Right atrium auricular region (tissue), 2 donors: ENCODE measurements around the gene ADGRG7. TPM values are rescaled to one million over a fixed set of nuclear protein-coding genes. Genes with fewer than 3 reads are reported as not detected.
A peak's percentile ranks its signal among the peaks of the same experiment; 100 is the strongest.
"Not testable (repeated sequence)": the region's sequence is repeated elsewhere in the genome, so short reads cannot be mapped to it uniquely, and the experiment has no call there.

Source experiments
- DNase-seq: peaks from one replicate; pipeline ENCODE4 v3.0.0-alpha.2; 2019; ENCODE audit warnings: low spot score
- H3K27ac ChIP-seq, 2 donors: fragments of 200-600 bp; sonication (generic); 1 replicate in 1 of 2; 2 replicates in 1 of 2; pipeline ENCODE4 v1.5.1; 2016 to 2019
- H3K27me3 ChIP-seq, 2 donors: fragments of 200-600 bp; sonication (generic); one replicate each; pipeline versions ENCODE4 v1.5.1 to v1.6.0; 2017 to 2019
- H3K36me3 ChIP-seq: fragments of 200-600 bp; sonication (generic); one replicate; pipeline ENCODE4 v1.5.1; 2016
- H3K4me1 ChIP-seq, 2 donors: fragments of 200-600 bp; sonication (generic); one replicate each; pipeline versions ENCODE4 v1.5.1 to v1.6.0; 2017 to 2019
- H3K4me3 ChIP-seq, 2 donors: fragments of 200-600 bp; sonication (generic); 1 replicate in 1 of 2; 2 replicates in 1 of 2; pipeline ENCODE4 v1.5.1; 2017 to 2019; ENCODE audit warnings: mild to moderate bottlenecking in 1 of 2, moderate library complexity in 1 of 2
- H3K9me3 ChIP-seq, 2 donors: fragments of 200-600 bp; sonication (generic); one replicate each; pipeline ENCODE4 v1.5.1; 2019
- total RNA-seq, 2 donors: library from RNA; depleted of rRNA; stranded (reverse); fragments of >200 nt; gene quantifications; one replicate each; pipeline ENCODE4 v1.1.0, GENCODE V29; 2016
- TF ChIP-seq, protein P1 (sequence below), 2 donors: fragments of 200-600 bp; sonication (generic); IDR thresholded peaks; one replicate each; pipeline ENCODE4 v1.5.1; 2019; ENCODE audit warnings: antibody characterized with exemption in 2 of 2

Gene ADGRG7
- total RNA-seq, 2 donors from 2014 or later: not detected

DNA sequence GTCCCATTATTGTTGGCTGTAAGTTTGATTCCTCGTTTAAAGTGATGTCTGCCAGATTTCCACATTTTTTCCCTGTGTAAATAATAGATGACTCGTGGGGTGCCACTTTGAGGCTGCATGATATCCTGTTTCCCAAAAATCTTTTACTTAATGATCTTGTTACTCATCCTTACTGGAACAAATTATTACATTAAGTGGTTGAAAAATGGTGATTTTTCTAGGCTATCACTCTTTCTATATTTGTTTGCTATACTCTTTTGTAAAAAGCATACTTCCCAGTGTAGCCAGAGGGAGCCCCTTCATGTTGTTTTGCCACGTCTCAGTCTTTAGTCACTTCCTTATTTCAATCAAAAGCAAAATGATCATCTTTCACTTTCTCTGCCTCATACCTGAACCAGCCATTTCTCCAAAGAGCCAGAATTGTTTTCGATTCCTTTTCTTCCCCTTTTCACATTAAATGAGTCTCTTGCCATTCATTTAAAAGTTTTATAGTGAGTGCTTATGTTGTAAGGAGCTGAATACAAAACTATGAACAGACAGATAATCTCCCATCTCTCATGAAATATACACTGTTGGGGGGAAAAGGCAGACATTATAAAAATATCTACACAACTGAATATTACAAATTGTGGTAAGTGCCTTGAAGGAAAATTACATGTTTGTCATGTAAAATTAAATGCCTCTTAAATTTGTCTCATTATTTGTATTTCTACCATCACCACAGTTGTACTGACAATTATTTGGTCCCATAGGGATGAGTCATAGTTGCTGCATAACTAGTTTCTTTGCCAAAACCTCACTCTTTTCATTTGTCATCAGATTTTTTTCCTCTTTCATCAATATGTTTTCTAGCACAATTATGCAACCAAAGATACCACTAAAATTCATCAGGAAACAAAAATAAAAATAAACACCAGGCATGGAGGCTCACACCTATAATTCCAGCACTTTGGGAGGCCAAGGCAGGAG is 41.5 kb downstream of the ADGRG7 start:
- TF ChIP-seq, protein P1, sequence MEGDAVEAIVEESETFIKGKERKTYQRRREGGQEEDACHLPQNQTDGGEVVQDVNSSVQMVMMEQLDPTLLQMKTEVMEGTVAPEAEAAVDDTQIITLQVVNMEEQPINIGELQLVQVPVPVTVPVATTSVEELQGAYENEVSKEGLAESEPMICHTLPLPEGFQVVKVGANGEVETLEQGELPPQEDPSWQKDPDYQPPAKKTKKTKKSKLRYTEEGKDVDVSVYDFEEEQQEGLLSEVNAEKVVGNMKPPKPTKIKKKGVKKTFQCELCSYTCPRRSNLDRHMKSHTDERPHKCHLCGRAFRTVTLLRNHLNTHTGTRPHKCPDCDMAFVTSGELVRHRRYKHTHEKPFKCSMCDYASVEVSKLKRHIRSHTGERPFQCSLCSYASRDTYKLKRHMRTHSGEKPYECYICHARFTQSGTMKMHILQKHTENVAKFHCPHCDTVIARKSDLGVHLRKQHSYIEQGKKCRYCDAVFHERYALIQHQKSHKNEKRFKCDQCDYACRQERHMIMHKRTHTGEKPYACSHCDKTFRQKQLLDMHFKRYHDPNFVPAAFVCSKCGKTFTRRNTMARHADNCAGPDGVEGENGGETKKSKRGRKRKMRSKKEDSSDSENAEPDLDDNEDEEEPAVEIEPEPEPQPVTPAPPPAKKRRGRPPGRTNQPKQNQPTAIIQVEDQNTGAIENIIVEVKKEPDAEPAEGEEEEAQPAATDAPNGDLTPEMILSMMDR (IDR thresholded peaks at IDR 0.05): no peak
- no peaks in the 10 kb centered on the region for H3K36me3 ChIP-seq
- H3K27me3 ChIP-seq: no peaks in the 10 kb centered on the region
- H3K27ac ChIP-seq: peak overlapping the region in 1 of 2 donors; percentile 26
- H3K9me3 ChIP-seq: no peaks in the 10 kb centered on the region
- H3K4me3 ChIP-seq: no peak overlapping the region
- DNase-seq: no peak
- H3K4me1 ChIP-seq: no peaks in the 10 kb centered on the region

DNA sequence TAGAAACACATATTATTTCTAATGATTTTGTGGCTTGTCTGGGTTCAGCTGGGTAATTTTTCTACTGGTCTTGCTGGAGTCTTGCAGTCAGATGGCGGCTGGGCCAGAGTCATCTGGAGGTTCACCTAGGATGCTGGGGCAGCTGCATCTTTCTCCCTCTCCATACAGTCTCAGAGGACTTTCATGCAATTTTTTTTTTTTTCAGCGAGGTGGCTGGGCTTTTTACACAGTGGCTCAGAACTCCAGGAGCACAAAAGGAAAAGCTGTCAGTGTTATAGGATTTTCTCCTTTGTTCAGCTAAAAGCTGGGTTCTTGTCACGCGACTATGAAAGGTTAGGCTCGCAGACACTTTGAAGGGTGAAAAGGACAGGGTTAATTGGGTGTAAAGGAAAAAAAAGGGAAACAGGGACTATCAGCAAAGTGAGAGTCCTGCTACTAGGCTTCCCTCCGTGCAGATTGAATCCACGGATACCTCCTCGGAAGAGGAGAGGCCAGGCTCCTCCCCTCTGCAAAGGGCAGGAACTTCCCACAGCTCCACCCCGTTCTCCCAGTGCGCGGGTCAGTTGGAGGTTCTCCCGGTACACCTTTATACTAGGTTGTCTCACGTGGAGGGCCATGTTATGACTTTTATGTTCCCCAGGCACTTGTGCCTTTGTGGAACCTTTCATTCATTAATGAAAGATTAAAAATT is 44.3 kb downstream of the ADGRG7 start:
- Histone ChIP-seq H3K4me1 (no peaks in the 10 kb centered on the region), H3K9me3 (no peaks in the 10 kb centered on the region), H3K36me3 (no peaks in the 10 kb centered on the region), H3K27ac (no peak overlapping the region), H3K27me3 (no peaks in the 10 kb centered on the region), H3K4me3 (no peak overlapping the region)
- no peak for DNase-seq
- TF ChIP-seq, protein P1 (IDR thresholded peaks at IDR 0.05): no peak

DNA sequence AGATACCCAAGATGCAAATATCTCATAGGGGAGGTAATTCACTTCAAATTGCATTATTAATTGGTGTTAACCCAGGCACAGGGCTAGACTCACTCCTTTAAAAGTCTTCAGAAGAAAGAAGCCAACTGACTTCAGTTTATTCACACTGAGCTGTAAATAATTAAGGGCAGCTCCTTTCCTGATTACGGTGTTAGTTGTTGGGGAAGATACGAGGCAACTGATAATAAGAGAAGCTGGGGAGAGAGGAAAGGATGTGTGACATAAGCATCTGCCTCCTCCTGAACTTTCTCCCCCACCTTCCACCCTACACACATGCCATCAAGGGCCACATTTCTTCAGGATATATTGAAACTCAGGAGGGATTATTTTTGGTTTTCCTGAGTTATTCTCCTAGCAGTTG is 47.5 kb downstream of the ADGRG7 start:
- H3K27me3 ChIP-seq: no peaks in the 10 kb centered on the region
- no peak for DNase-seq
- no peaks in the 10 kb centered on the region for H3K36me3 ChIP-seq
- no peaks in the 10 kb centered on the region for H3K9me3 ChIP-seq
- H3K4me1 ChIP-seq: no peaks in the 10 kb centered on the region
- TF ChIP-seq, protein P1 (IDR thresholded peaks at IDR 0.05): no peak
- H3K27ac ChIP-seq: no peak overlapping the region
- H3K4me3 ChIP-seq: no peak overlapping the region

DNA sequence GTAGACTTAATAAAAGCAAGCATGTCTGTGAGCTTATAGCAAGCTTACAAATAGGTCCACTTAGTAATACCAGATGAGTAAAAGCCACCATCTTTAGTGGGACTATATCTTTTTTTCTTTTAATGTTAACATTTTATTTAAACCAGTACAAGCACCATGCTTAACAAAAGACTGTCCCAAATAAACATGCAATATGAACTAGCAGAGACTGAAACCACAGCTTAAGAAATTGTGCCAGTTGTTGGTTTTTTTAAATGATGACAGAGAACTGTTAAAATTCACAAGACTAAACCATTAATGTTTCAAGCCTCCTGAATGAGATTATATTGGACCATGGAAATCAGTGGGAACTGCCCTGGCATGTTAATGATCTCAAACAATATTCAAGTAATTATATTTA is 51.9 kb downstream of the ADGRG7 start:
- not testable (repeated sequence) for H3K9me3 ChIP-seq, H3K36me3 ChIP-seq, H3K27ac ChIP-seq, H3K4me1 ChIP-seq, DNase-seq, H3K4me3 ChIP-seq, H3K27me3 ChIP-seq

DNA sequence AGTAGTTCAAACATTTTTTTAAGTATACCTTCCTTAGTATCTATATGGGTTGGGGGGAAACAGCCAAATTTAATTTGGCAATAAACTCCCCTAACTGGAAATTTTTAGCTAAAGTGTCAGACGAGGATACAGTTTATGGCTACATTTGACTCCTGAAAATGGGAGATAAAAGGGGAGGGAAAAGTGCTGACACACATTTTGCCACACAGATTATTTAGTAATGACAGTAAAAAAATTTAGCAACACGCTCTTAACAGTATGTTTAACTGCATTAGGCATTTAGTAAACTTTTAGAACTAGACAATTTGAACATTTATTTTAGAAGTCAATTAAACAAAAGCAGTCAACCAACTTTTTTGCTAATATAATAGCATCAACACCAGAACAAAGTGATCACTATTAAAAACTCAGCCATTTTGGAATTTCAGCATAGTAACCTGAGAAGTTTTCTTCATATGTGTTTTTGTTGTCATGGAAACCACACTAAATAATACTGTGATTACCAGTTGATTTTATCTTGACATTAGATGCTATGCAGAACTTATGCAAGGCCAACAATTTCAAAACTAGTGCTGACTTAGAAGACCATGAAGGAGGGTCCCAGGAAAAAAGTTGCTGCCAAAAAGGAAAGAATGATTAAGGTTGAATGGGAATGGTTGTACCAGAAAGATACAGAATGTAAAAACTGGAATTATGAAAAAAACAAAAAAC is 52.9 kb downstream of the ADGRG7 start:
- H3K27ac ChIP-seq: no peak overlapping the region
- DNase-seq: no peak
- H3K9me3 ChIP-seq: no peaks in the 10 kb centered on the region
- no peaks in the 10 kb centered on the region for H3K27me3 ChIP-seq
- TF ChIP-seq, protein P1 (IDR thresholded peaks at IDR 0.05): no peak
- no peaks in the 10 kb centered on the region for H3K36me3 ChIP-seq
- H3K4me3 ChIP-seq: no peak overlapping the region
- no peaks in the 10 kb centered on the region for H3K4me1 ChIP-seq

DNA sequence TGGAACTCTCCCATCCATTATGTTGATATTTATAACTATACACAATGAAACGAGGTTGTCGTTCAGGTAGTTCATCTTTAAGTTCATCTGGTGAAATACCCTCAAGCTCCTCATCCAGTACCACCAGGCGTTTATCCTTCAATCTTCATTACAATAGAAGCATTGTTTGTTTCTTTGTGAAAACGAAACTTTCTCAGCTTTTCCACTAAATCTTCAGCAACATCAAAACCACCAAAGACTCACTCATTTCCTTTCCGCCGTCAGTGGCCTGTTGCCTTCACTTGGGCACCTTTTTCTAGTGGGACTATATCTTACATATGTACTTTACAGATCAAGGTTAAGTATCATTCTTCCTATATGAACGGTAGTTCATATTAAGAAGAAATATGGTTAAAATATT is 55.8 kb downstream of the ADGRG7 start:
- H3K4me1 ChIP-seq: no peaks in the 10 kb centered on the region
- TF ChIP-seq, protein P1 (IDR thresholded peaks at IDR 0.05): no peak
- no peaks in the 10 kb centered on the region for H3K27me3 ChIP-seq
- no peaks in the 10 kb centered on the region for H3K36me3 ChIP-seq
- no peak overlapping the region for H3K27ac ChIP-seq
- no peak for DNase-seq
- no peaks in the 10 kb centered on the region for H3K9me3 ChIP-seq
- no peak overlapping the region for H3K4me3 ChIP-seq

DNA sequence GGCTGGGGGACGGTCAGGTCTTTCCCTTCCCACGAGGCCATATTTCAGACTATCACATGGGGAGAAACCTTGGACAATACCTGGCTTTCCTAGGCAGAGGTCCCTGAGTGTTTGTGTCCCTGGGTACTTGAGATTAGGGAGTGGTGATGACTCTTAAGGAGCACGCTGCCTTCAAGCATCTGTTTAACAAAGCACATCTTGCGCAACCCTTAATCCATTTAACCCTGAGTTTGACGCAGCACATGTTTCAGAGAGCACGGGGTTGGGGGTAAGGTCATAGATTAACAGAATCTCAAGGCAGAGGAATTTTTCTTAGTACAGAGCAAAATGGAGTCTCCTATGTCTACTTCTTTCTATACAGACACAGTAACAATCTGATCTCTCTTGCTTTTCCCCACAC is 57.3 kb downstream of the ADGRG7 start:
- H3K4me3 ChIP-seq, H3K9me3 ChIP-seq, H3K27ac ChIP-seq, H3K4me1 ChIP-seq, H3K27me3 ChIP-seq, DNase-seq, H3K36me3 ChIP-seq: not testable (repeated sequence)

DNA sequence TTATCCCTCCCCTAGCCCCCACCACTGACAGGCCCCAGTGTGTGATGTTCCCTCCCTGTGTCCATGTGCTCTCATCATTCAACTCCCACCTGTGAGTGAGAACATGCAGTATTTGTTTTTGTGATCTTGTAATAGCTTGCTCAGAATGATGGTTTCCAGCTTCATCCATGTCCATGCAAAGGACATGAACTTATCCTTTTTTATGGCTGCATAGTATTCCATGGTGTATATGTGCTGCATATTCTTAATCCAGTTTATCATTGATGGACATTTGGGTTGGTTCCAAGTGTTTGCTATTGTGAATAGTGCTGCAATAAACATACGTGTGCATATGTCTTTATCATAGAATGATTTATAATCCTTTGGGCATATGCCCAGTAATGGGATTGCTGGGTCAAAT is 57.9 kb downstream of the ADGRG7 start:
- H3K4me1 ChIP-seq, DNase-seq, H3K36me3 ChIP-seq, H3K27ac ChIP-seq, H3K9me3 ChIP-seq, H3K4me3 ChIP-seq, H3K27me3 ChIP-seq: not testable (repeated sequence)

DNA sequence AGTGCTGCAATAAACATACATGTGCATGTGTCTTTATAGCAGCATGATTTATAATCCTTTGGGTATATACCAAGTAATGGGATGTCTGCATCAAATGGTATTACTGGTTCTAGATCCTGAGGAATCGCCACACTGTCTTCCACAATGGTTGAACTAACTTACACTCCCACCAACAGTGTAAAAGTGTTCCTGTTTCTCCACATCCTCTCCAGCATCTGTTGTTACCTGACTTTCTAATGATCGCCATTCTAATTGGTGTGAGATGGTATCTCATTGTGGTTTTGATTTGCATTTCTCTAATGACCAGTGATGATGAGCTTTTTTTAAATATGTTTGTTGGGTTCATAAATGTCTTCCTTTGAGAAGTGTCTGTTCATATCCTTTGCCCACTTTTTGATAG is 61.6 kb downstream of the ADGRG7 start:
- not testable (repeated sequence) for H3K9me3 ChIP-seq, H3K4me3 ChIP-seq, H3K4me1 ChIP-seq, H3K36me3 ChIP-seq, H3K27ac ChIP-seq, DNase-seq, H3K27me3 ChIP-seq
